GM19025 (cell line): Measurements from ENCODE around the gene SLC26A2.

Experiments used
- ATAC-seq: cut with Tn5 transposase; IDR thresholded peaks from one replicate; pipeline ENCODE4 v1.9.1; 2021; ENCODE audit warnings: mild to moderate bottlenecking, low read depth, moderate library complexity; ENCODE audit not compliant: unreplicated experiment

SLC26A2 gene

DNA sequence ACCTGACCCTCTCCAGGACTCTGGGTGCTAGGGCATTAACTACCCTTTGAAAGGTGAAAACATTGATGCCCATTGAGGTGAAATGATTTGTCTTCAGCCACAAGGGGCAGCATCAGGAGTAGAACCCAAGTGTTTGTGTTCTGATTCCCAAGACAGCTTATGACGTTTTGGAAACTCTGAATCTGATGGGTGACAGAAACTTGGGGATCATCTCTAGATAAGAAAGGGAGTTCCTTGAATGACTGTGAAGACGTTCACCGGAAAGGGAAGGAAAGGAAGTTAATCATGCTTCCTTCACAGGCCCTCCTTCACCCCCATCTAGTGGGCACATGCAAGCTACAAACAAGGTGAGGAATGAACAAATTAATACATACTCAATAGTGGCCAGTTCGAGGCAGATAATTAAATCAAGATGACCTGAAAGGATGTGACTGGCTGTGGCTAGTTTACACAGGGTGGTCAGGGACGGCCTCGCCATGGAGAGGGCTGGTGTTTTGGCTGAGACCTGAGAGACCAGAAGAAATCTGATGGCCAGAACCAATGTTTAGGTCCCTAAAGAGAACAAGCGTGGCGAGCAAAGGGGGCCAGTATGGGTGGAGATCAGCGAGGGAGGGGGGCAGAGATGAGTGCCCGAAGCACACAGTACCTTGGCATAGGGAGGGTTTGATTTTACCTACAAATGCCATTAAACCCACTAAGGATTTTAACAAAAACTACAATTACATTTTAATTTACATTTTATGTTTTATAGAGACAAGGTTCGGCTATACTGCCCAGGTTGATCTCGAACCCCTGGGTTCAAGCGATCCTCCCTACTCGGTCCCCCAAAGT lies 937 bp upstream of the SLC26A2 start:
- ATAC-seq: no peak

- no peak for ATAC-seq
Measured at GRCh38 chr5:149961186-149961685, 678 bp downstream of the SLC26A2 start.

- ATAC-seq: no peak
Measured at GRCh38 chr5:149961957-149962409, 1.4 kb downstream of the SLC26A2 start.

DNA sequence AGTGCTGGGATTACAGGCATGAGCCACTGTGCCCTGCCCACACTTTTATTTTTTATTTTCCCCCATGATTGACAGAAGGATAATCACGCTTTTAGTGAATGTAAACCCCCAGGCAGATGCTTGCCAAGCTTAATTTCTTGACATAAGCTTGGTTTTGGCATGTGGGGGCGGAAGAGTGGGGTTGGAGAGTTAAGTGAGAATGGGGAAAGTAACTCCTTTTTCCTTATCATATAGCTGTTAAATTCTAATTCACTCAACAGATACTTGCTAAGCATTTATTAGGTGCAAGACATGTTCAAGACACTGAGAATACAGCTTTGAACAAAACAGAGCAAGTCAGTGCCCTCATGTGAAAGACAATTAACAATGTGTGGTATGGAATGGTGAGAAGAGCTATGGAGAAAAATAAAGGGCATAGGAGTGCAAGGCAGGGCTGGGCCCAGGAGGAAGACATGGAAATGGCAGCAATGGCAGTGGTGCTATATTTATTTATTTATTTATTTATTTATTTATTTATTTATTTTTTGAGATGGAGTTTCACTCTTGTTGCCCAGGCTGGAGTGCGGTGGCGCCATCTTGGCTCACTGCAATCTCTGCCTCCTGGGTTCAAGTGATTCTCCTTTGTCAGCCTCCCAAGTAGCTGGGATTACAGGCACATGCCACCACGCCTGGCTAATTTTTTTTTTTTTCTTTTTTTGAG lies 2.2 kb downstream of the SLC26A2 start:
- ATAC-seq: no peak

- no peak for ATAC-seq
Measured at GRCh38 chr5:149963729-149964128, 3.2 kb downstream of the SLC26A2 start.

- ATAC-seq: no peak
Measured at GRCh38 chr5:149966946-149967345, 6.4 kb downstream of the SLC26A2 start.

GRCh38 chr5:149969181-149969930 lies 8.8 kb downstream of the SLC26A2 start:
- no peak for ATAC-seq

- no peak for ATAC-seq
Measured at GRCh38 chr5:149975409-149975808, 14.9 kb downstream of the SLC26A2 start.

DNA sequence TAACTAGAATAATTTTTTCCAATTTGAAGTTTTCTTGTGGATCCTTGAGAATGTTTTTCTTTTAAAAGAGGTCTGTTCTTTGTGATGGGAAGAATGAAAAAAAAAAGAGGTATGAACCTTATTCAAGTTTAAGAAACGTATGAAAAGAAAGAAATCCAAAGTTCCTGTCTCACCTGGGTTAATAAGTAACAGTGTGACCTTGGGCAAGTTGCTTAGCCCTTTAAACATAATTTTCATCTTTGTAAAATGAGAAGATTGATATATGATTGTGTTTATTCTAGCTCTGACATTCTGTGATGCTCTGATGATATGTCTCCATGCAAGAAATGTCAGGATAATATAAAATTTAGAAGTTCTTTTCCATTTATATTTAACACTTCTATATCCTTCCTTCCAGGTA lies 19.3 kb downstream of the SLC26A2 start:
- ATAC-seq: no peak

- ATAC-seq: no peak
Measured at GRCh38 chr5:149981206-149981605, 20.6 kb downstream of the SLC26A2 start.

GRCh38 chr5:149982505-149982904 lies 21.9 kb downstream of the SLC26A2 start:
- ATAC-seq: no peak

DNA sequence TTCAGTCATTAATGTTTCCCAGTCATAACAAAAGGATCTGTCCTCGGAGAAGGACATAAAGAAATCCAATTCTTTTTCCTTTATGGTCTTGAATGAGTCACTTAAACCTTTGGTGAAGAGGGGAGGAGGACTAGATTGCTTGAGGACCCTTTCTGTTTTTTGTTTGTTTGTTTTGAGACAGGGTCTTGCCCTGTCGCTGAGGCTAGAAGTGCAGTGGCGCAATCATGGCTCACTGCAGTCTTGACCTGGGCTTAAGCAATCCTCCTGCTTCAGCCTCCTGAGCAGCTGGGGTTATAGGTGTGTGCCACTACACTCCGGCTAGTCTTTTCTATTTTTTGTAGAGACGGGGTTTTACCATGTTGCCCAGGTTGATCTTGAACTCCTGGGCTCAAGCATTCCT lies 27.6 kb downstream of the SLC26A2 start:
- no peak for ATAC-seq

DNA sequence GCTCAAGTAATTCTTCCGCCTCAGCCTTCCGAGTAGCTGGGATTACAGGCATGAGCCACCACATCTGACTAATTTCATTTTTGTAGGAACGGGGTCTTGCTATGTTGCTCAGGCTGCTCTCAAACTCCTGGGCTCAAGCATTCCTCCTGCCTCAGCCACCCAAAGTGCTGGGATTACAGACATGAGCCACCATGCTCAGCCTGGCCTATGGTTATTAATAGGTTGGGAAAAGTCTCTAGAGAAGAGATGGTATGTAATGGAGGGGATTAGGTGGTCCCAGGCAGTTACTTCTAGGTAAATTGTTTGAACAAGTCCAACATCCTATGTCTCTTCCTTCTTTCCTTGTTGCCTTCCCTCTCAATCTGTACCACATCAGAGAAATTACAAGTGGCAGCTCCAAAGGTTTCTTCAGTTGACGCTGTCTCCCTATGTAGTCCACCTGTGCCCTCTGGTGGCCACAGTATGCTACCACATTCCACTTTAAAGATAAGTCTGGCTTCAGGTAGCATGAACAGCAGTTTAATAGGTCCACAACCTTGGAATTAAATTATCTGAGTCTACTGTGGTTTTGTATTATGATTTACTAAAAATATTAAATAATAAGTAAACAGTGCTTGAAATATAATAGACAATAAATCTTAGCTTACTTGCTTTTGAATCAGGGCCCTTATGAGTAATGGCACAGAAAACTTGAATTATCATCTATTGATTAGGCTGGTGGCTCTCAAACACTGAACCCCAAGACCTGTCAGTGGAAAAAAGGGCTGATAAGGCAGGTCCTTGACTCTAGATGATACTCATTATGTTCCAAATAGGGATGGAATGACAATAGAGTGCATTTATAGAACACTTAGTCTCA lies 30.2 kb downstream of the SLC26A2 start:
- no peak for ATAC-seq

DNA sequence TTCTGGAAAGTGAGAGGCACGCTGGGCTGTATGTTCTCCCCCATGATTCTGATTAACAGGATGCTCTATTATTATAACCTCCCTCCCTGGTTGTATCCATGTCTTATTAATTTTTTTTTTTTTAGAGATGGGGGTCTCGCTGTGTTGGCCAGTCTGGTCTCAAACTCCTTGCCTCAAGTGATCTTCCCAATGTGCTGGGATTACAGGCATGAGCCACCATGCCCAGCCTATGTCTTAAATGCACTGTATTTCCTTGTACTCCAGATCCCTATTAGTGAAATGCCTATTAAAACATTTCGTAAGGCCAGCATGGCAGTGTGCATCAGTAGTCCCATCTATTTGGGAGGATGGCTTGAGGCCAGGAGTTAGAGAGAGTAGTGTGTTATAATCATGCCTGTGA lies 32.9 kb downstream of the SLC26A2 start:
- no peak for ATAC-seq

- ATAC-seq: no peak
Measured at GRCh38 chr5:149995385-149996204, 35.0 kb downstream of the SLC26A2 start.

GRCh38 chr5:149996205-149996890 lies 35.8 kb downstream of the SLC26A2 start:
- no peak for ATAC-seq

- ATAC-seq: no peak
Measured at GRCh38 chr5:149998281-149998680, 37.7 kb downstream of the SLC26A2 start.

DNA sequence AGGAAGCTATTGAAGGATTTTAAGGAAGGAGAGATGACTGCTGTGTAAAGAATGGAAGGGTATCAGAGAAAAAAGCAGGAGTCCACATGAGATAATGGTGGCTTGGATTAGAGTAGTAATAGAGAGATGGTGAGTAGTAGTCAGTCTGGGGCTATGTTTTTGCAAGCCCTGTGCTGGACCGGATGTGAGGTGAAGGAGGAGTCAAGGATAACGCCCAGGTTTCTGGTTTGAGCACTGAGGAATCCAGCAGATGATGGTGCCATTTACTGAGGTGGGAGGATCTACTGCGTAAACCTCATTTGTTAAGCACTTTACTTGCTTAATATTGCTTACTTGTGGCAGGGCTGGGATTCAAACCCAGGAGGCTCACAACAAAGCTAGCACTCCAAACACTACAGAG lies 38.8 kb downstream of the SLC26A2 start:
- ATAC-seq: no peak

DNA sequence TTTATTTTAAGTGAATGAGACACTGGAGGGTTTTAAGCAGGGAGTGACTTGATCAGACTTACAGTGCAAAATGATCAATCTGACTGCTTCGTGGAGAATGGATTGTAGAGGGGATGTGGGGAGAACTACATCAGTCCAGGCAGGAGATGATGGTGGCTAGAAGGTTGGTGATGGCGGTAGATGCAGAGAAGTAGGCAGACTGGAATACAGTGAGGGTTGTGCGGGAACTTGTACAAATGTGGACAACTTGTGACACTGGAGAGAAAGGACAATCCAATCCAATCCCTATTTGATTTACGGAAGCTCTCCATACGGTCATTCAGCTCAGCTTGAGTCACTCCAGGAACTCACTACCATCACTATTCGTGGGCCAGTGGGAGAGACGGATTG lies 39.3 kb downstream of the SLC26A2 start:
- no peak for ATAC-seq
